Cerebellar nuclear complex (tissue), 1 donor: ENCODE data around the gene ZNF335.
"Not testable (repeated sequence)": the region's sequence is repeated elsewhere in the genome, so short reads cannot be mapped to it uniquely, and the experiment has no call there.

Experiments
- DNase-seq, 2 experiments: peaks; one replicate each; lab custom pipeline; 2025; lab: John Stamatoyannopoulos, UW

The ZNF335 gene

DNA sequence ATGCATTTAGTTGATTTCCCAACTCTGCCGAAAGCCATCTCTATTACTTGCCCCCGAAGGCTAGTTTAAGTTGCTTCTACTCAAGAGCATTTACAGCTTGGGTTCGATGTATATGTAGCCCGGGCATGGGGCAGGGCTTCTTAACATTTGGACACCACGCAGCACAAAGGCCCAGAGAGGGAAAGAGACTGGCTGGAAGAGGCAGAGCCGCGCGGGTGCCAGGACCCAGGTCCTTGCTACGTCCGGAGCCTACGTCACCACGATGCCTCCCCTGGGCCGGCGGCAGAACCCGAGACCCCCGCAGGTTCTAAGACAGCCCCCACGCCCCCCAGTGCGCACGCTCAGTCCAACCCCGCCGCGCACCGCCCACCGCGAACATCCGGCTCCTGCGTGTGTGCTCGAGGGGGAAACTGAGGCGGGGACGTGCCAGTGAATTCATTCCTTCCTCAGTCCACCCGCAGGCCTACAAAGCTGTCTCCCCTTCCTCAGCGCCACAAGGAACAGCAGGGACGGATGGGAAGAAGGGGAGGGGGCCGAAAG lies 37.9 kb downstream of the ZNF335 start:
- DNase-seq, result peak in 1 of 2 experiments; percentile 59

DNA sequence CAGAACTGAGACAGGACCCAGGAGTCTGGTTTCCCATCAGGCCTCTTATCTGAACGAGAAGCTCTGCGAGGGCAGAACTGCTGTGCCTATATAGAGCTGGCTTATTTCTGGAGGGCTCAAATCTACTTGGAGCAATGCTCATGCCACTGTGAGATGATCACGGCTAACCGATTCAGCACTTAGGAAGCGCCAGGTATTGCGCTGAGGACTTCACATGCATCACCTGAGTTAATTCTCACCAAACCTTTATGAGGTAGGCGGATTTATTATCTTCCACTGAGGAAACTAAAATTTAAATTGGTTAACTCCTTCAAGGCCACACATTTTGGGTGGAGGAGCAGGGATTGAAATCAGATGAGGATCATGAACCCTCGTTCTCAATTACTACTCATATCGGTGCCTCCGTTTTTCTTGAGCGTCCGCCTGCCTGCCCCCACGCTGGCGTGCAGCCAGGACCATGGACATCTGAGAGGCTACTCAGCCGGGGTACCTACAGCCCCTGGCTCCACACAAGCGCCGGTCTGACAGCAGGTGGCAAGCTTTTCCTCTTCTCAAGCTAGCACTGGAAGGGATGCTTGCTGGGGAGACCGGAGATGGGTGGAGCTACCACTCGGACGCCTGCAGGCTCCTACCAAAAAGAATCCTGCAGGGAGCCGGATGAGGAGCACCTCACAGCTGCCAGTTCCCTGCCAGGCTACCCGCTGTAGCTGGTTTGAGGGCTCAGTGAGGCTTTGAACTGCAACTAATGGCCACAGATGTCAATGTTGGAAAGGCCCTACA lies 38.5 kb downstream of the ZNF335 start:
- peak; percentile 57 to 59 for DNase-seq

DNA sequence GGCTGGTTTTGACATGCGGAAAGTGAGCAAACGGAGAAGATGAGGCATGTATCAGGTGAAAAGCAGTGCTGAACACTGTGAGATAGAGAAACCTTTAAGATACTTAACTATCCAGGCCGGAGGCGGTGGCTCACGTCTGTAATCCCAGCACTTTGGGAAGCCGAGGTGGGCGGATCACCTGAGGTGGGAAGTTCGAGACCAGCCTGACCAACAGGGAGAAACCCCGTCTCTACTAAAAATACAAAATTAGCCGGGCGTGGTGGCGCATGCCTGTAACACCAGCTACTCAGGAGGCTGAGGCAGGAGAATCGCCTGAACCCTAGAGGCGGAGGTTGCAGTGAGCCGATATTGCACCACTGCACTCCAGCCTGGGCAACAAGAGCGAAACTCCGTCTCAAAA lies 40.3 kb downstream of the ZNF335 start:
- not testable (repeated sequence) for DNase-seq

DNA sequence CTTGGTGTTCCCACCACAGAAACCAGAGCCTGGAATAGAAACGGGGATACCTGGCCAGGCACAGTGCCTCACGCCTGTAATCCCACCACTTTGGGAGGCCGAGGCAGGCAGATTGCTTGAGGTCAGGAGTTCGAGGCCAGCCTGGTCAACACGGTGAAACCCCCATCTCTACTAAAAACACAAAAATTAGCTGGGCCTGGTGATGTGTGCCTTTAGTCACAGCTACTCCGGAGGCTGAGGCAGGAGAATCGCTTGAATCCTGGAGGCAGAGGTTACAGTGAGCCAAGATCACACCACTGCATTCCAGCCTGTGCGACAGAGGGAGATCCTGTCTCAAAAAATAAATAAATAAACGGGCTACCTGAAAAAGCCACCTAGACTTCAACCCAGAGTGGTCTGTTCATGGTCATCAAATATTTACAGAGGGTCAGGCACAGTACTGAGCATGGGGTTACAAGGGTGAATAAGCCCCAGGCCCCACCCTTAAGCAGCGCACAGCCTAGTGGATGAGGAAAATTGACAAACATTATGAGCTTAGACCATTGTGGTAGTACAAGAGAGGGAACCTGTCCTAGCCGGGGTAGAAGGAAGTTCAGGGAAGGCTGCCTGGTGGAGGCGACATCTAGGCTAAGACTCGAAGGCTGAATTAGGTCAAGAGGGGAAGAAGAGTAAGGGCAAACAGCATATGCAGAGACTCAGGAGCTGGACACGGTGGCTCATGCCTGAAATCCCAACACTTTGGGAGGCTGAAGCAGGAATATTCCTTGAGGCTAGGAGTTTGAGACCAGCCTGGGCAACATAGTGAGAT lies 44.7 kb downstream of the ZNF335 start:
- no peak for DNase-seq

DNA sequence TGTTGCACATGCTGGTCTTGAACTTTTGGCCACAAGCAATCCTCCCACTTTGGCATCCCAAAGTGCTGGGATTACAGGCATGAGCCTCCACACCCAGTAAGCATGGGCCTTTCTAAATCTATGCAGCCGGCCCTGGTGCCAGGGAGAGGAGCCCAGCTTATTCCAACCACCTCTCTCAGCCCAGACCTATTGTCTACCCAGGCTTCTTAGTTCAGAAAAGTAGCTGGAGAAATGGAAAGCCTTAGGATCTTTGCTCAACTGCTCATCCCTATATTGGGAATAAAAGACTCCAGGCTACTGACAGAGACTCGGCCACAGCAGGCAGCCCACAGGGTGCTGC lies 45.3 kb downstream of the ZNF335 start:
- DNase-seq, result no peak

DNA sequence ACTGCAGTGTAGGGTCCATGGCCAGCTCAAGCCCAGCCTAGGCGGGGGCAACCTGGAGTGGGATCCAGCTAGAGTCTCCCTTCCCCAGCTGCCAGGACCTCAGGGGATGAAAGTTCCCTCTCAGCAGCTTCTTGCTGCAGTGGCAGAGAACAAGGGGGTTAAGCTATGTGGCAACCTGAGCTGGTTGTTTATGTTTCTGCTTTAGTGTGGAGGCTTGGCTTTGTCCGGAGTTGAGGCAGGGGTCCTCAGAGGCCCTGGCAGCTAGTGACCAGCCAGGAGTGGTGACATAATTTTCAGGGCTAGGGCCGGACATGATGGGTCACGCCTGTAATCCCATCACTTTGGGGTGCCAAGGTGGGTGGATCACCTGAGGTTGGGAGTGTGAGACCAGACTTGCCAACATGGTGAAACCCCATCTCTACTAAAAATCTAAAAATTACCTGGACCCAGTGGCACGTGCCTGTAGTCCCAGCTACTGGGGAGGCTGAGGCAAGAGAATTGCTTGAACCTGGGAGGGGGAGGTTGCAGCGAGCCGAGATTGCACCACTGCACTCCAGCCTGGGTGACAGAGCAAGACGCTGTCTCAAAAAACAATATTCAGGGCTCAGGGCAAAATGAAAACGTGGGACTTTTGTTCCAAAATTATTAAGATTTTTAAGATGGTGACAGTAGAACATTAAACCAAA lies 46.0 kb downstream of the ZNF335 start:
- DNase-seq, result no peak

DNA sequence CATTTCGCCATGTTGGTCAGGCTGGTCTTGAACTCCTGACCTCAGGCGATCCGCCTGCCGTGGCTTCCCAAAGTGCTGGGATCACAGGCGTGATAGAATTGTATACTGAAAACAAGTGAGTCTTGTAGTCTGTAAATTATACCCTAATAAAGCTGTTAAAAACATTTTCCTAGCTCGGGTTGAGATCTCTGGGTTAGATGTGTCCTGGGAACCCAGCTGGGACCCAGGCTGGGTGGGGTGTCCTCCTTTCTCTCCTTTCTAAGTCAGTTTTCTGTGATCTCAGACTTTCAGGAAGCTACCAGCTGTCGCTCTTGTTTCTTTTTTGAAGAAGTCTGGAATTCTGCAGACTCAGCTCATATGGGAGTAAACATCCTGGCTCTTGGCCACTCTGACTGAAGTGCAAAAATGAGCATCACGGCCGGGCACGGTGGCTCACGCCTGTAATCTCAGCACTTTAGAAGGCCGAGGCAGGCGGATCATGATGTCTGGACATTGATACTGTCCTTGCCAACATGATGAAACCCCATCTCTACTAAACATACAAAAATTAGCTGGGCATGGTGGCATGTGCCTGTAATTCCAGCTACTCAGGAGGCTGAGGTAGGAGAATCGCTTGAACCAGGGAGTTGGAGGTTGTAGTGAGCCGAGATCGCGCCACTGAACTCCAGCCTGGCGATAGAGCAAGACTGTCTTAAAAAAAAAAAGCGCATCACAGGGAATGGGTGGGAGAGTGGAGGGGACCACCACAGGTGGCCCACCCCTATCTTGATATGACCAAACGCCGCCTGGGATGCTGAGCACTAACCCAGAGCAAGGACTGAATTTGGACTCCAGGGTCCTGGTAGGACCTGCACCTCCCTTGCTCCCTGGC lies 47.4 kb downstream of the ZNF335 start:
- no peak for DNase-seq

DNA sequence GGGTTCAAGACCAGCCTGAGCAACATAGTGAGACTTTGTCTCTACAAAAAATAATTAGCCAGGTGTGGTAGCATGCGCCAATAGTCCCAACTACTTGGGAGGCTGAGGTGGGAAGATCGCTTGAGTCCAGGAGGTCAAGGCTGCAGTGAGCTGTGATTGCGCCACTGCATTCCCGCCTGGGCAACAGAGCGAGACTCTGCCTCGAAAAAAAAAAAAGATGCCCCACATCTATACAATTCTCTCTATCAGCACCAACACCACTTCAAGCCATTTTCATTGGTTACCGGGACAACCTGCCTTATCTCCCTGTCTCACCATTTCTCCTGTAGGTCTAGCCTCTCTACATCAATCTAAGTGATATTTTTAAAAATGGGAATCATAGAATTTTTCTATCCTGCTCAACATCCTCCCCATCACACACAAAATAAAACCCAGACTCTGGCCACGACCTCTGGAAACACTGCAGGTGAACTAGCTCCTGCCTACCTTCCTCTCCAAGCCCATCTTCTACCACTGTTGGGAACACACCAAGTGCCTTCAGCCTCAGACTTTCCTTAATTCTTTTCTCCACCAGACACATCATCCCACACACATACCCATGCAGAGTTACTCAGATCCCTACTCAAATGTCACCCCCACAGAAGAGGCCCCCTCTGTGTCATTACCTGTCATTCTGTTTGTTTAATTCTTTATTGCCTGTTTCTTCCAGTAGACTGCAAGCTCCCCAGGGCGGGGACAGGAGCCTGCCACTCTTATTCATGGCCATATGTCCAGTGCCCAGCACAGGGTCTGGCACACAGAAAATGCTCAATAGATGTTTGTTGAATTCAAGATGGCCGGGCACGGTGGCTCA lies 50.4 kb downstream of the ZNF335 start:
- no peak for DNase-seq

DNA sequence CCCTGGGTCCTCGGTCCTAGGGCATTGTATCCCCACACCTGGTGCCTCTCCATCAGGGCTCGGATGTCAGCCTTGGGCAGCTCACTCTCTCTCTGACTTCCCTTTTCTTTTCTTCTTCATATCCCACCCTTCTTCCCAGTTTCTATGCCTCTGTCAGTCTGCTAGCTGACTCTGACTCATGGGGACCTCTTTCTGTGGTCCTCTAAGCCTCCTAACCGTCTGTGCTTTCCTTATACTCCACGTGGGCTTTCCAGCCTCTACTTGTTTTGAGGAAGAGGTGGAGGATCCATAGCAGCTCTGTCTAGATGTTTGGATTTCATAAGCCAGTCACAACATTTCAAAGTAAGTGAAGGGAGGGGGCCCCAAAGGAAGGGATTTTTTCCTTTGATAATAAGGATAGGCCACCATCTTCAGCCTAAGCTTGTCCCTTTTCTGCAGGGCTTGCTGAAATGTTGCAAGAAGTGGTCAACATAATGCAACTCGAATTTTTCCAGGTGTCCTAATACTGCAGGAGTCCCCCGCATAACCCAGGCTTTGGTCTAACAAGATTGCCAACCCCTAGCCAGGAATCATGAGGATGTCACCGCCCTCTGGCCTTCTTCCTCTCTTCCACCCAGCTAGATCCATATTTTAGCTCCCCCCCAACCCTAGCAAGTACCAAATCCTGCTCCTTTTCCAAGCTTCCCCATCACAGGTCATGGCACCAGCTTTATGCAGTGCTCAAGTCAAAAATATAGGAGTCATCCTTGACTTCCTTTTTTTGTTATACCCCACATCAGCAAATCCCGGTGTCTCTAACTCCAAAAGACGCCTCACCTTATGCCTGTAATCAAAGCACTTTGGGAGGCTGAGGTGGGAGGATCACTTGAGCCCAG lies 51.3 kb downstream of the ZNF335 start:
- no peak for DNase-seq

DNA sequence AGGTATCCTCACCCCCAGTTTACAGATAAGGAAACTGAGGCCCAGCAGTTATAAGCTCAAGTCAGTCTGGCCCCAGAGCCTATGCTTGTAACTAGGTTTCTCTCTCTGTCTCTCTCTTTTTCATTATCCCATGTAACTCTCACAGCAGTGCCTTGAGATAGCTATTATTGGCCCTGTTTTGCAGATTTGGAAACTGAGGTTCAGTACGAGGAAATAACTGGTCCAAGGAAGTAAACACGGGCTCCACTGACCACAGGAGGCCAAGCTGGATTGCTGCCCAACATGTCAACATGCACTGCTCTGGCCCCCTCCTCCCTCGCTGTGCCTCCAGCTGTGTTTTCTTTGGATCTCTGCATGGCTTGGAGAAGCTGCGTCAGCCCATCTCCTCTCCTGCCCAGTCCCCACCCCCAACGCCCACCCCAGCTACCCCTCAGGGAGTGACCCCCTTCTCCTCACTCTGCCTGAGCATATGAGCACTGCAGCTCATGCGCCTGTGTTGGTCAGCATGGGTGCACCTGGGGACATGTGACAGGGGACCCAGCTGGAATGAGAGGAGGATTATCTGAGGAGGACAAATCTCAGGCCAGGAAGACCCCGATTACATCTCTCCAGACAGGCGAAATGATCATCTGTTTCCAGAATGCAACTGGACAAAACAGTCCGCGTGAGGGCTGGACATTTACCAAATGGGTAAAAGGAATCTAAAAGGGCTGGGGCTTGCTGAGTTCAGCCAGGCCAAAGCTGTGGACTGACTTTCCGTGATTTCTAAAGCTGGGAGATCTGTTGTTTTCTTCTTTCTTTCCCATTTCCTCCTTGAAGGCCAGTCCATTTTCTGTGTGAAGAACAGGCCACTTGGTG lies 52.2 kb downstream of the ZNF335 start:
- no peak for DNase-seq

DNA sequence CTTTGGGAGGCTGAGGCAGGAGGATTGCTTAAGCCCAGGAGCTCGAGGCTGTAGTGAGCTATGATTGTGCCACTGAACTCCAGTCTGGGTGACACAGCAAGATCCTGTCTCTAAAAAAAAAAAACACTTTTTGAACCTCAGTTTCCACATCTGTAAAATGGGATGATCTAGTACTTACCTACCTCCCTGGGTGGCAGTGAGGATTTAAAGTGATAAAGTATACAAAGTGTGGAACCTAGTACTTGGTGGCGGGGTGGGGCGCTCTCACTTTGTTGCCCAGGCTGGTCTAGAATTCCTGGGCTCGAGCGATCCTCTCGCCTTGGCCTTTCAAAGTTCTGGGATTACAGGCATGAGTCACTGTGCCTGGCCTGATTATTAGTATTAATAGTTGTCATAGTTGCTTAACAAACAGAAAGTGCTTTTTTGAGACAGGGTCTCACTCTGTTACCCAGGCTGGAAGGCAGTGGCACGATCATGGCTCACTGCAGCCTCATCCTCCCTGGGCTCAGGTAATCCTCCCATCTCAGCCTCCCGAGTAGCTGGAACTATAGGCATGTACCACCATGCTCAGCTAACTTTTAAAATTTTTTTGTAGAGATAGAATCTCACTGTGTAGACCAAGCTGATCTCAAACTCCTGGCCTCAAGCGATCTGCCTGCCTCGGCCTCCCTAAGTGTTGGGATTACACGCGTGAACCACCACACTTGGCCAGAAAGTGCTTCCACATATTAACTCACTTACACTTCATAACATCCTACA lies 53.0 kb downstream of the ZNF335 start:
- no peak for DNase-seq

DNA sequence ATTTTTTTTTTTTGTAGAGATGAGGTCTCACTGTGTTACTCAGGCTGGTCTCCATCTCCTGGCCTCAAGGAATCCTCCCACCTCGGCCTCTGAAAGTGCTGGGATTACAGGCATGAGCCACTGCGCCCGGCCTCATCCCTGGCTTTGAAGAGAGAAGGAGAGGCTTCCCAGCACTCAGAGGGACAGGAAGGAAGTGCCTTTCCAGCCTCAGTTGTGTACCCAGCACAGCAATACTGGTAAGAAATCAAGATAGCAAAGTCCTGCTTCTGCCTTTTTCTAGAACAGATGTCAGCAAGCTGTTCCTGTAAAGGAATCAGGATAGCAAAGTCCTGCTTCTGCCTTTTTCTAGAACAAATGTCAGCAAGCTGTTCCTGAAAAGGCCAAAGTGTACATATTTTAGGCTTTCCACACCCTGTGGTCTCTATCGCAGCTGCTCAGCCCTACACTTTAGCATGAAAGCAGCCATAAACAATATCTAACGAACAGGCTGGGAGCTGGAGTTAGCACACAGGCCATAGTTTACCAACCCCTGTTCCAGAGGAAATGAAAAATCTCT lies 53.7 kb downstream of the ZNF335 start:
- DNase-seq, result no peak

DNA sequence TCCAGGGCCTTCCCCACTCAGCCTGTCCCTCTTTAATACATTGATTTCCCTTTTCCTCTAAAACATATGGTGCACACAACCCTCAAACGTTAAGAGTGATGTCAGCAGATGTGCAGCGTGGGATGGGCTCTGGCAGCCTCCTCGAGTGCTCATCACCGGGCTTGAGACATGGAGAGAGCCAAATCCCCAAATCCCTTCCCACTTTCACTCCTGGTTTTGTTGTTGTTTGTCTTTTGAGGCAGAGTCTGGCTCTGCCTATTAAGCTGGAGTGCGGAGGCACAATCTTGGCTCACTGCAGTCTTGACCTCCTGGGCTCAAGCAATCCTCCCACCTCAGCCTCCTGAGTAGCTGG lies 54.2 kb downstream of the ZNF335 start:
- no peak for DNase-seq

DNA sequence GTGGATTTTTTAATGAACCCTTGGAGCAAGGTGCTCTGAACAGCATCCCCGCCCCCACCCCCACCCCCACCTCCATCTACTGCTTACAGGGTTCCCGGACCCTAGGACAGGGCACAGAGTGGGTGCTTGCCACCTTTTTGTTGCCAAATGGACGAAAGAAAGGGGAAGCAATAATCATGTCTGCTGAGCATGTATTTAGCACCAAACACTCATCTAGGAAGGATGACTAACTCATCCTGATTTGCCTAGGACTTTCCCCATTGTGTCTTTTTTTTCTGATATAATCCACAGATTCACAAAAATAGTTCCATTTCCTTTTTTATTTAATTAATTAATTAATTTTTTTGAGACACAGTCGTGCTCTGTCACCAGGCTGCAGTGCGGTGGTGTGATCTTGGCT lies 58.9 kb downstream of the ZNF335 start:
- DNase-seq, result no peak

DNA sequence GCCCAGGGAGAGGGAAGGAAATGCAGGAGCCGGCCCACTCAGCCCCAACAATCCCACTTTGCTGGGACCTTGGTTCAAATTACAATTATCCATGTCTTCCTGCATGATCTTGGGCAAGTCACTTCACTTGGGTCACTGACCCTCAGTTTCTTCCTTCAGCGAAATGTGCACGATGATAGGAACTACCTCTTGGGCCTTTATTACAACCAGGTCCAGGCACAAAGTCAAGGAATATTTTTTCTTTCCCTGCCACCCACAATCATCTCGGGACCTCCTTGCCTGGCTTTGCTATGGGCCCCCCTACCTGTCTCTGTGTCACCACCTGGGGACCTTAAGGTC lies 59.7 kb downstream of the ZNF335 start:
- DNase-seq, result no peak

DNA sequence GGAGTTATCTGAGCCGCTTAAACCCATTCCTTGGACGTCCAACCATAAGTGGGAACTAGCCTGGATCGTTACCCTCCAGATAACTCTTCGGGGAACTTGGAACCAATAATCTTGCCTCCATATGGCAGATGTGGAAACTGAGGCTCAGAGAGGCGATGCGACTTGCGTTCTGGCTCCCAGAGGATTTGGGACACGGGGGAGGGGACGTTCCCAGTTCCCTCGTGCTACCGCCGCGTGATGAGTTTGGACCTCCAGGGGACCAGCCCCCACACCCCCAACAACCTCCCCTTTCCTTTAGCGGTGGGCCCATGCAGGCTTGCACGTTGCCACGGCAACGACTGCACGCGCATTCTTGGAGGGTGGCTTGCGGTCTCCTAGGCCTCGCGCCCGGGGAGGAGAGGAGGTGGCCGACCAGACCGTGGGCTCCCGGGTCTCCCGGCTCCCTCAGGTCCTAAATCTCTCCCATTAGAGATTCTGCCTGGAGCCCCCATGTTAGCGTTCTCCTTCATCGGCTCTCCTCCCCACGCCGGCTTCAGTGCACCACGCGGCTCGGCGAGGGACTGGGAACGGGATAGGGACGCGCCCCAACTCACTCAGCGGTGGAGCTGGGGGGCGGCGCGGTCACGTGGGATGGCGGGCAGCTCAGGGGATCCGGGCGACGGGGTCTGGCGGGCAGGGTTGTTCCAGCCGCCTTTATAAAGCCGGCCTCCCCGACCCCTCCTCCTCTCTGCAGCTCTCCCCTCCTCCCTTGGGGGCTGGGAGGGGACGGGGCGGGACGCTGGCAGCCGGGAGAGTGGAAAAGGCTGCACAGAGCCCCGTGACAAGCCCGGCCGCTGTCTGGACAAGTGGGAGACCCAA lies 60.3 kb downstream of the ZNF335 start, which contains the start of gene PLTP:
Gene PLTP, minus strand, starts transcription at position 670 of the 858 bp plus-strand sequence. CDS start 703 bp downstream, outside the sequence.
- DNase-seq, result no peak
